Gastrocnemius medialis (tissue), 4 donors: Measurements from ENCODE around the gene CWH43.

Experiments used
- POLR2A ChIP-seq, 2 donors: fragments of 450-650 bp; IDR thresholded peaks; one replicate each; pipeline ENCODE4 v1.6.1; 2017; ENCODE audit warnings: antibody characterized with exemption in 2 of 2, mild to moderate bottlenecking in 2 of 2, moderate library complexity in 2 of 2
- TF ChIP-seq, protein P1 (sequence below), 5 experiments: fragments of 450-650 bp in 3 of 5; fragments of 200-600 bp in 2 of 5; sonication (generic) in 2 of 5; IDR thresholded peaks in 4 of 5; conservative IDR thresholded peaks in 1 of 5; 1 replicate in 4 of 5; 2 replicates in 1 of 5; pipeline ENCODE4 v1.5.1; 2016 to 2019; ENCODE audit warnings: antibody characterized with exemption in 5 of 5, mild to moderate bottlenecking in 3 of 5, moderate library complexity in 3 of 5

DNA sequence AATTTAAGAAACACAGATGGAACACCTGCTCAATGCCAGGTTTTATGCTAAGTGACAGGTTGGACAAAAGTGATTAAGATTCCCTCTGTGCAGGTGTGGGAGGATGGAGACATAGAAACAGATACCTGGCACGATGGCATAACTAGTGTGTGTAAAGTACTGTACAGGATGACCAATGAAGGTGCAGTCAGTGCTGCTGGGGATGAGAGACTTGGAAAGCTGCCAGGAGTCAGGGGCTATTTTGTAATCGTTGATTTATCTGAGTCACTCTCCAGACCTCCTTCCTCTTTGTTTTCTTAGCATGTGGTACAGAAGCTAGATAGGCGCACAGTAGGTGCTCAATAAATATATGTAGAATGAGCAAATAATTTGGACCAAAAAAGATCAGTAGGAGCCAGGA is 58.2 kb downstream of the CWH43 start:
- TF ChIP-seq, protein P1, sequence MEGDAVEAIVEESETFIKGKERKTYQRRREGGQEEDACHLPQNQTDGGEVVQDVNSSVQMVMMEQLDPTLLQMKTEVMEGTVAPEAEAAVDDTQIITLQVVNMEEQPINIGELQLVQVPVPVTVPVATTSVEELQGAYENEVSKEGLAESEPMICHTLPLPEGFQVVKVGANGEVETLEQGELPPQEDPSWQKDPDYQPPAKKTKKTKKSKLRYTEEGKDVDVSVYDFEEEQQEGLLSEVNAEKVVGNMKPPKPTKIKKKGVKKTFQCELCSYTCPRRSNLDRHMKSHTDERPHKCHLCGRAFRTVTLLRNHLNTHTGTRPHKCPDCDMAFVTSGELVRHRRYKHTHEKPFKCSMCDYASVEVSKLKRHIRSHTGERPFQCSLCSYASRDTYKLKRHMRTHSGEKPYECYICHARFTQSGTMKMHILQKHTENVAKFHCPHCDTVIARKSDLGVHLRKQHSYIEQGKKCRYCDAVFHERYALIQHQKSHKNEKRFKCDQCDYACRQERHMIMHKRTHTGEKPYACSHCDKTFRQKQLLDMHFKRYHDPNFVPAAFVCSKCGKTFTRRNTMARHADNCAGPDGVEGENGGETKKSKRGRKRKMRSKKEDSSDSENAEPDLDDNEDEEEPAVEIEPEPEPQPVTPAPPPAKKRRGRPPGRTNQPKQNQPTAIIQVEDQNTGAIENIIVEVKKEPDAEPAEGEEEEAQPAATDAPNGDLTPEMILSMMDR (IDR thresholded peaks at IDR 0.05 in 4 of 5, conservative IDR thresholded peaks at IDR 0.05 in 1 of 5) = no peak
- TF ChIP-seq POLR2A (IDR thresholded peaks at IDR 0.05) = no peak
